GM12878 (cell line): ENCODE results near the gene MISFA. TPM values are rescaled to one million over a fixed set of nuclear protein-coding genes. Genes with fewer than 3 reads are reported as not detected.

Source experiments
- GABPA ChIP-seq: IDR thresholded peaks from 2 replicates; pipeline ENCODE4 v1.6.1; 2014; ENCODE audit warnings: antibody characterized with exemption, low read depth, mild to moderate bottlenecking, inconsistent platforms
- POLR2AphosphoS2 ChIP-seq: IDR thresholded peaks from 2 replicates; pipeline ENCODE4 v1.6.1; 2011; ENCODE audit warnings: low read depth, mild to moderate bottlenecking, low read length, improper control_type of control experiment, moderate library complexity
- POLR2AphosphoS5 ChIP-seq: IDR thresholded peaks from 2 replicates; pipeline ENCODE4 v1.6.1; 2011; ENCODE audit warnings: mild to moderate bottlenecking, low read length, inconsistent platforms
- SIN3A ChIP-seq: IDR thresholded peaks from 2 replicates; pipeline ENCODE4 v1.6.1; 2012; ENCODE audit warnings: low read depth, low read length, improper control_type of control experiment
- SPI1 ChIP-seq: IDR thresholded peaks from 2 replicates; pipeline ENCODE4 v1.6.1; 2011; ENCODE audit warnings: low read depth, mild to moderate bottlenecking, low read length, moderate library complexity, borderline replicate concordance; ENCODE audit not compliant: insufficient read depth
- STAT3 ChIP-seq: IDR thresholded peaks from 2 replicates; pipeline ENCODE4 v1.6.1; 2011; ENCODE audit warnings: low read depth, low read length, improper control_type of control experiment
- ZNF207 ChIP-seq: fragments of 450-650 bp; IDR thresholded peaks from 2 replicates; pipeline ENCODE4 v1.6.1; 2014; ENCODE audit warnings: antibody characterized with exemption, mild to moderate bottlenecking, borderline replicate concordance
- polyA plus RNA-seq, 11 experiments: library from polyadenylated mRNA; depleted of rRNA in 4 of 11; unstranded in 6 of 11; stranded (reverse) in 5 of 11; fragments of >200 nt; fragmentation: Nextera tagmentation in 4 of 11; fragmentation: Illumina TruSeq in 1 of 11; extraction: Ambion mirVana in 4 of 11; extraction: Trizol in 1 of 11; gene quantifications; 1 replicate in 1 of 11; 2 replicates in 10 of 11; pipeline versions ENCODE4 v1.2.1 to v1.2.3, GENCODE V29; 2011 to 2016; ENCODE audit warnings: inconsistent platforms in 2 of 11, missing spikeins in 2 of 11, low read depth in 1 of 11
- total RNA-seq, 4 experiments: library from RNA; depleted of rRNA in 3 of 4; stranded (reverse); fragments of >200 nt in 3 of 4; fragmentation: Illumina TruSeq in 1 of 4; extraction: Trizol in 1 of 4; gene quantifications; 2 replicates each; pipeline versions ENCODE4 v1.2.1 to v1.2.3, GENCODE V29; 2013 to 2021
- TF ChIP-seq, protein P1 (sequence below): fragments of 450-650 bp; IDR thresholded peaks from 2 replicates; pipeline ENCODE4 v1.6.1; 2016; ENCODE audit warnings: mild to moderate bottlenecking, moderate library complexity, borderline replicate concordance
- TF ChIP-seq, protein P2 (sequence below): fragments of 450-650 bp; IDR thresholded peaks from 2 replicates; pipeline ENCODE4 v1.6.1; 2018; ENCODE audit warnings: mild to moderate bottlenecking, low read depth, moderate library complexity; ENCODE audit not compliant: partially characterized antibody
- TF ChIP-seq, protein P3 (sequence below): fragments of 150-350 bp; IDR thresholded peaks from 2 replicates; pipeline ENCODE4 v1.6.1; 2014; ENCODE audit warnings: mild to moderate bottlenecking, low read depth, low read length
- TF ChIP-seq, protein P4 (sequence below): fragments of 450-650 bp; IDR thresholded peaks from 2 replicates; pipeline ENCODE4 v1.6.1; 2017; ENCODE audit warnings: mild to moderate bottlenecking, moderate library complexity

Gene MISFA
- total and polyA plus RNA-seq, 10 of the 15 experiments (the other 5 are each of a cell fraction or from before 2014, with no cell fraction given), result 0.88 to 4.6 (median 2.3) TPM; not detected in 1

DNA sequence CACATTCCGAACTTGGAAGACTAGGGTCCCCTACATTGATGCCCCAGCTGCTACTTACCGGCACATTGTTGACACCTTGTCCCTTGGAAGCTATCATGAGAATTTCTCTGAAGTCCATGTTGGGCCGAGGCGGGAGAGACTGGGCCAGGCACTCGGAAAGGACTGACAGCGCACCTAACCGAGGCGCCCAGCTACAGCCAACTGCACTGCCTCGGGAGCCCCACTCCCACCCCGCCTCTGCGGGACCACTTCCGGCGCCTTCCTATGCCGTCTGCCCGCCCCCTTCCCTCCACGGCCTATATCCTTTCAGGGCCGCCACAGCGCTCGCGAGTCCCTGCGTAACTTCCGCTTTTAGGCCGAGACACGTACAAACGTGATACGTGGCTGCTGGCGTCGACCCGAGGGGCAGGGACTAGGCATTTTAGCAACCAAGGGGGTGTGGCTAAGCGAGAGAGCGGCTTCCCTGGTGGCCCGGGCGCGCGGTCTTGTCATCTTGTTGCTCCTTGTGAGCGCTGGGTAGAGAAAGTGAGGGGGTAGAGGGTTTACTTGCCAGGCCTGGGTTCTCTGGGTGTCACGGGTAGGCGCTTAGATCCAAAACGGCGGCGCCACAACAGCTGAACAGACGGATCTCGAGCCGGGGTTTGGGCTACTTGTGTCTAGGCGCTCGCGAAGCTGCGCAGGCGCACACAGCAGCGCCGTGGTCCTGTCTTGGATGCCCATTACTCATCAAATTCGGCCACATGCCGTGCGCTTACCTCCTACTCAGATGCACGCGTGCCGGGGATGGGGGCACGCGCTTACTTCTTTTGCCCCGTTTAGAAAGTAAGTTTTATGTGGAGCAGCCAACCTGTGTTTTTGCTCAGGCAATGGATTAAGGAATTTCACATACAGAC is 34.8 kb downstream of the MISFA start, which contains the start of gene SPTY2D1 (continued):
- TF ChIP-seq, protein P1, sequence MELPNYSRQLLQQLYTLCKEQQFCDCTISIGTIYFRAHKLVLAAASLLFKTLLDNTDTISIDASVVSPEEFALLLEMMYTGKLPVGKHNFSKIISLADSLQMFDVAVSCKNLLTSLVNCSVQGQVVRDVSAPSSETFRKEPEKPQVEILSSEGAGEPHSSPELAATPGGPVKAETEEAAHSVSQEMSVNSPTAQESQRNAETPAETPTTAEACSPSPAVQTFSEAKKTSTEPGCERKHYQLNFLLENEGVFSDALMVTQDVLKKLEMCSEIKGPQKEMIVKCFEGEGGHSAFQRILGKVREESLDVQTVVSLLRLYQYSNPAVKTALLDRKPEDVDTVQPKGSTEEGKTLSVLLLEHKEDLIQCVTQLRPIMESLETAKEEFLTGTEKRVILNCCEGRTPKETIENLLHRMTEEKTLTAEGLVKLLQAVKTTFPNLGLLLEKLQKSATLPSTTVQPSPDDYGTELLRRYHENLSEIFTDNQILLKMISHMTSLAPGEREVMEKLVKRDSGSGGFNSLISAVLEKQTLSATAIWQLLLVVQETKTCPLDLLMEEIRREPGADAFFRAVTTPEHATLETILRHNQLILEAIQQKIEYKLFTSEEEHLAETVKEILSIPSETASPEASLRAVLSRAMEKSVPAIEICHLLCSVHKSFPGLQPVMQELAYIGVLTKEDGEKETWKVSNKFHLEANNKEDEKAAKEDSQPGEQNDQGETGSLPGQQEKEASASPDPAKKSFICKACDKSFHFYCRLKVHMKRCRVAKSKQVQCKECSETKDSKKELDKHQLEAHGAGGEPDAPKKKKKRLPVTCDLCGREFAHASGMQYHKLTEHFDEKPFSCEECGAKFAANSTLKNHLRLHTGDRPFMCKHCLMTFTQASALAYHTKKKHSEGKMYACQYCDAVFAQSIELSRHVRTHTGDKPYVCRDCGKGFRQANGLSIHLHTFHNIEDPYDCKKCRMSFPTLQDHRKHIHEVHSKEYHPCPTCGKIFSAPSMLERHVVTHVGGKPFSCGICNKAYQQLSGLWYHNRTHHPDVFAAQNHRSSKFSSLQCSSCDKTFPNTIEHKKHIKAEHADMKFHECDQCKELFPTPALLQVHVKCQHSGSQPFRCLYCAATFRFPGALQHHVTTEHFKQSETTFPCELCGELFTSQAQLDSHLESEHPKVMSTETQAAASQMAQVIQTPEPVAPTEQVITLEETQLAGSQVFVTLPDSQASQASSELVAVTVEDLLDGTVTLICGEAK, result peak; percentile 95
- TF ChIP-seq POLR2AphosphoS2 (peak; percentile 83; the same call in 1 of the 2 replicates), STAT3 (no peak), ZNF207 (no peak; the same call in 1 of the 2 replicates), POLR2AphosphoS5 (peak; percentile 97), SIN3A (peak; percentile 94), SPI1 (0 out of 2 replicates have a peak, but pooled peaks have one; percentile 23), GABPA (peak; percentile 92)
- TF ChIP-seq, protein P2, sequence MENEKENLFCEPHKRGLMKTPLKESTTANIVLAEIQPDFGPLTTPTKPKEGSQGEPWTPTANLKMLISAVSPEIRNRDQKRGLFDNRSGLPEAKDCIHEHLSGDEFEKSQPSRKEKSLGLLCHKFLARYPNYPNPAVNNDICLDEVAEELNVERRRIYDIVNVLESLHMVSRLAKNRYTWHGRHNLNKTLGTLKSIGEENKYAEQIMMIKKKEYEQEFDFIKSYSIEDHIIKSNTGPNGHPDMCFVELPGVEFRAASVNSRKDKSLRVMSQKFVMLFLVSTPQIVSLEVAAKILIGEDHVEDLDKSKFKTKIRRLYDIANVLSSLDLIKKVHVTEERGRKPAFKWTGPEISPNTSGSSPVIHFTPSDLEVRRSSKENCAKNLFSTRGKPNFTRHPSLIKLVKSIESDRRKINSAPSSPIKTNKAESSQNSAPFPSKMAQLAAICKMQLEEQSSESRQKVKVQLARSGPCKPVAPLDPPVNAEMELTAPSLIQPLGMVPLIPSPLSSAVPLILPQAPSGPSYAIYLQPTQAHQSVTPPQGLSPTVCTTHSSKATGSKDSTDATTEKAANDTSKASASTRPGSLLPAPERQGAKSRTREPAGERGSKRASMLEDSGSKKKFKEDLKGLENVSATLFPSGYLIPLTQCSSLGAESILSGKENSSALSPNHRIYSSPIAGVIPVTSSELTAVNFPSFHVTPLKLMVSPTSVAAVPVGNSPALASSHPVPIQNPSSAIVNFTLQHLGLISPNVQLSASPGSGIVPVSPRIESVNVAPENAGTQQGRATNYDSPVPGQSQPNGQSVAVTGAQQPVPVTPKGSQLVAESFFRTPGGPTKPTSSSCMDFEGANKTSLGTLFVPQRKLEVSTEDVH, result peak; percentile 68
- TF ChIP-seq, protein P3, sequence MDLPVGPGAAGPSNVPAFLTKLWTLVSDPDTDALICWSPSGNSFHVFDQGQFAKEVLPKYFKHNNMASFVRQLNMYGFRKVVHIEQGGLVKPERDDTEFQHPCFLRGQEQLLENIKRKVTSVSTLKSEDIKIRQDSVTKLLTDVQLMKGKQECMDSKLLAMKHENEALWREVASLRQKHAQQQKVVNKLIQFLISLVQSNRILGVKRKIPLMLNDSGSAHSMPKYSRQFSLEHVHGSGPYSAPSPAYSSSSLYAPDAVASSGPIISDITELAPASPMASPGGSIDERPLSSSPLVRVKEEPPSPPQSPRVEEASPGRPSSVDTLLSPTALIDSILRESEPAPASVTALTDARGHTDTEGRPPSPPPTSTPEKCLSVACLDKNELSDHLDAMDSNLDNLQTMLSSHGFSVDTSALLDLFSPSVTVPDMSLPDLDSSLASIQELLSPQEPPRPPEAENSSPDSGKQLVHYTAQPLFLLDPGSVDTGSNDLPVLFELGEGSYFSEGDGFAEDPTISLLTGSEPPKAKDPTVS, result no peak
- TF ChIP-seq, protein P4, sequence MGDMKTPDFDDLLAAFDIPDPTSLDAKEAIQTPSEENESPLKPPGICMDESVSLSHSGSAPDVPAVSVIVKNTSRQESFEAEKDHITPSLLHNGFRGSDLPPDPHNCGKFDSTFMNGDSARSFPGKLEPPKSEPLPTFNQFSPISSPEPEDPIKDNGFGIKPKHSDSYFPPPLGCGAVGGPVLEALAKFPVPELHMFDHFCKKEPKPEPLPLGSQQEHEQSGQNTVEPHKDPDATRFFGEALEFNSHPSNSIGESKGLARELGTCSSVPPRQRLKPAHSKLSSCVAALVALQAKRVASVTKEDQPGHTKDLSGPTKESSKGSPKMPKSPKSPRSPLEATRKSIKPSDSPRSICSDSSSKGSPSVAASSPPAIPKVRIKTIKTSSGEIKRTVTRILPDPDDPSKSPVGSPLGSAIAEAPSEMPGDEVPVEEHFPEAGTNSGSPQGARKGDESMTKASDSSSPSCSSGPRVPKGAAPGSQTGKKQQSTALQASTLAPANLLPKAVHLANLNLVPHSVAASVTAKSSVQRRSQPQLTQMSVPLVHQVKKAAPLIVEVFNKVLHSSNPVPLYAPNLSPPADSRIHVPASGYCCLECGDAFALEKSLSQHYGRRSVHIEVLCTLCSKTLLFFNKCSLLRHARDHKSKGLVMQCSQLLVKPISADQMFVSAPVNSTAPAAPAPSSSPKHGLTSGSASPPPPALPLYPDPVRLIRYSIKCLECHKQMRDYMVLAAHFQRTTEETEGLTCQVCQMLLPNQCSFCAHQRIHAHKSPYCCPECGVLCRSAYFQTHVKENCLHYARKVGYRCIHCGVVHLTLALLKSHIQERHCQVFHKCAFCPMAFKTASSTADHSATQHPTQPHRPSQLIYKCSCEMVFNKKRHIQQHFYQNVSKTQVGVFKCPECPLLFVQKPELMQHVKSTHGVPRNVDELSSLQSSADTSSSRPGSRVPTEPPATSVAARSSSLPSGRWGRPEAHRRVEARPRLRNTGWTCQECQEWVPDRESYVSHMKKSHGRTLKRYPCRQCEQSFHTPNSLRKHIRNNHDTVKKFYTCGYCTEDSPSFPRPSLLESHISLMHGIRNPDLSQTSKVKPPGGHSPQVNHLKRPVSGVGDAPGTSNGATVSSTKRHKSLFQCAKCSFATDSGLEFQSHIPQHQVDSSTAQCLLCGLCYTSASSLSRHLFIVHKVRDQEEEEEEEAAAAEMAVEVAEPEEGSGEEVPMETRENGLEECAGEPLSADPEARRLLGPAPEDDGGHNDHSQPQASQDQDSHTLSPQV, result no peak
